Neural cell (in vitro differentiated cells): ENCODE results near the gene CDH6. TPM values are rescaled to one million over a fixed set of nuclear protein-coding genes. Genes with fewer than 3 reads are reported as not detected.

Experiments used
- H2AFZ ChIP-seq: fragments of 200-600, 300-800 bp; sonication (generic), shearing (Covaris generic); 2 replicates; pipeline ENCODE4 v1.6.0; 2014; ENCODE audit warnings: low read depth, mild to moderate bottlenecking, antibody characterized with exemption, low read length, moderate library complexity
- H3F3A ChIP-seq: fragments of 200-600 bp; shearing (Covaris generic); 2 replicates; pipeline ENCODE4 v1.6.1; 2016; ENCODE audit warnings: mild to moderate bottlenecking, moderate library complexity, mixed read lengths, antibody characterized with exemption, low read length; ENCODE audit not compliant: insufficient read depth, poor library complexity, severe bottlenecking
- H3K27ac ChIP-seq: fragments of 200-600, 300-800 bp; sonication (generic), shearing (Covaris generic); 2 replicates; pipeline ENCODE4 v1.5.1; 2014; ENCODE audit warnings: mild to moderate bottlenecking, low read length, moderate library complexity
- H3K27me3 ChIP-seq: fragments of 300-800, 200-600 bp; sonication (generic), shearing (Covaris generic); 2 replicates; pipeline ENCODE4 v1.6.0; 2014; ENCODE audit warnings: mild to moderate bottlenecking, low read depth, low read length, moderate library complexity; ENCODE audit not compliant: insufficient read depth
- H3K36me3 ChIP-seq: fragments of 300-800, 200-600 bp; sonication (generic), shearing (Covaris generic); 2 replicates; pipeline ENCODE4 v1.5.1; 2014; ENCODE audit warnings: mild to moderate bottlenecking, antibody characterized with exemption, low read length, moderate library complexity; ENCODE audit not compliant: insufficient read depth
- H3K4me2 ChIP-seq: fragments of 300-800, 200-600 bp; sonication (generic), shearing (Covaris generic); 2 replicates; pipeline ENCODE4 v1.6.0; 2014; ENCODE audit warnings: mild to moderate bottlenecking, low read length
- H3K4me3 ChIP-seq: fragments of 300-800, 200-600 bp; sonication (generic), shearing (Covaris generic); 2 replicates; pipeline ENCODE4 v1.5.1; 2014; ENCODE audit warnings: mild to moderate bottlenecking, low read length, moderate library complexity
- H3K79me2 ChIP-seq: fragments of 200-600 bp; shearing (Covaris generic); replicated peaks from 2 replicates; pipeline ENCODE4 v1.6.0; 2014; ENCODE audit warnings: mild to moderate bottlenecking, low read length, moderate library complexity; ENCODE audit not compliant: insufficient read depth
- H3K9ac ChIP-seq: fragments of 300-800, 200-600 bp; sonication (generic), shearing (Covaris generic); 2 replicates; pipeline ENCODE4 v1.6.1; 2016; ENCODE audit warnings: mild to moderate bottlenecking, low read length, mixed read lengths
- H3K9me2 ChIP-seq: fragments of 200-600 bp; shearing (Covaris generic); 2 replicates; pipeline ENCODE4 v1.6.1; 2016; ENCODE audit warnings: mild to moderate bottlenecking, low read length, mixed read lengths; ENCODE audit not compliant: insufficient read depth
- H3K9me3 ChIP-seq: fragments of 200-600, 300-800 bp; sonication (generic), shearing (Covaris generic); 2 replicates; pipeline ENCODE4 v1.6.1; 2016; ENCODE audit warnings: mild to moderate bottlenecking, mixed run types, low read length, moderate library complexity, mixed read lengths
- H4K20me1 ChIP-seq: fragments of 200-600 bp; shearing (Covaris generic); 2 replicates; pipeline ENCODE4 v1.6.1; 2016; ENCODE audit warnings: mild to moderate bottlenecking, mixed run types; ENCODE audit not compliant: insufficient read depth
- EP300 ChIP-seq: fragments of 450-650 bp; conservative IDR thresholded peaks from 2 replicates; pipeline ENCODE4 v1.6.1; 2014; ENCODE audit warnings: antibody characterized with exemption, mild to moderate bottlenecking, moderate library complexity; ENCODE audit not compliant: poor library complexity, severe bottlenecking
- EZH2 ChIP-seq: fragments of 200-600, 300-800 bp; shearing (Covaris generic), sonication (generic); IDR thresholded peaks from 2 replicates; pipeline ENCODE4 v1.6.1; 2014; ENCODE audit warnings: antibody characterized with exemption, low read length, borderline replicate concordance, mild to moderate bottlenecking; ENCODE audit not compliant: insufficient read depth, poor library complexity, severe bottlenecking
- MXI1 ChIP-seq: fragments of 450-650 bp; conservative IDR thresholded peaks from 2 replicates; pipeline ENCODE4 v1.6.1; 2014; ENCODE audit warnings: antibody characterized with exemption, mild to moderate bottlenecking; ENCODE audit not compliant: poor library complexity, severe bottlenecking
- POLR2AphosphoS5 ChIP-seq: IDR thresholded peaks from 2 replicates; pipeline ENCODE4 v1.6.1; 2012
- RAD21 ChIP-seq: fragments of 450-650 bp; conservative IDR thresholded peaks from 2 replicates; pipeline ENCODE4 v1.6.1; 2014; ENCODE audit warnings: antibody characterized with exemption, mild to moderate bottlenecking, moderate library complexity
- REST ChIP-seq: IDR thresholded peaks from 2 replicates; pipeline ENCODE4 v1.6.1; 2012; ENCODE audit warnings: borderline replicate concordance
- SMC3 ChIP-seq: fragments of 450-650 bp; conservative IDR thresholded peaks from 2 replicates; pipeline ENCODE4 v1.6.1; 2014; ENCODE audit warnings: antibody characterized with exemption, mild to moderate bottlenecking, moderate library complexity; ENCODE audit not compliant: poor library complexity
- TAF1 ChIP-seq: IDR thresholded peaks from 2 replicates; pipeline ENCODE4 v1.6.1; 2012; ENCODE audit warnings: low read depth
- polyA plus RNA-seq: library from polyadenylated mRNA; depleted of rRNA; stranded (reverse); fragments of >200 nt; gene quantifications from 2 replicates; pipeline ENCODE4 v1.2.3, GENCODE V29; 2014
- TF ChIP-seq, protein P1 (sequence below): fragments of 450-650 bp; IDR thresholded peaks from 2 replicates; pipeline ENCODE4 v1.5.1; 2014; ENCODE audit warnings: antibody characterized with exemption, mild to moderate bottlenecking, moderate library complexity; ENCODE audit not compliant: poor library complexity, severe bottlenecking

The CDH6 gene
- polyA plus RNA-seq, 1 donor from 2014 or later = 2.1 TPM

DNA sequence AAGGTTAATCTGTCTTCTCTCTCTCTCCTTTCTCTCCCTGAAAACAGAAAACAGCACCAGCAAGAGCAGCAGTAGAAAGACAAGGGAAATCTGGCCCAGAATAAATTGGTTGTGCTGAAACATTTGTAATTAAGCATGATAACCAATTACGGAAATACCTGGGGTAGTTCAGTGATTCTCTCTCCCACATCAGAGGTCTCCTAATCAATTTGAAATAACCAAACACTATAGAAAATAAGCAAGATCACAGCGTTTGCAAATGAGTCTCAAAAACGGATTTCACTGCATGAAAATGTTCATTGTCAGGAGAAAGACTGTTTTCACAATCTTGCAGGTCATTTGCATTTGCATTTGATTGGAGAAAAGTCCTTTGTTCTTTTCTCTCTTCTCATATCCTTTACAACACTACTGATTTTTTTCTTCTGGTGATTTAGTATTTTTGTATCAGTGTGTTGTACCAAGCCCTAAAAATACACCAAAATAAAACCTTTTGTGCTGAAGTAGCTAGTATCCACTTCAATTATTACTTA is 36.8 kb upstream of the CDH6 start:
- no peak overlapping the region for H3K9ac ChIP-seq
- H3K4me2 ChIP-seq = no peak overlapping the region
- H3K36me3 ChIP-seq = no peaks in the 10 kb centered on the region
- H3K9me3 ChIP-seq = no peaks in the 10 kb centered on the region
- H3F3A ChIP-seq = no peaks in the 10 kb centered on the region
- TF ChIP-seq SMC3 = no peak
- TF ChIP-seq, protein P1, sequence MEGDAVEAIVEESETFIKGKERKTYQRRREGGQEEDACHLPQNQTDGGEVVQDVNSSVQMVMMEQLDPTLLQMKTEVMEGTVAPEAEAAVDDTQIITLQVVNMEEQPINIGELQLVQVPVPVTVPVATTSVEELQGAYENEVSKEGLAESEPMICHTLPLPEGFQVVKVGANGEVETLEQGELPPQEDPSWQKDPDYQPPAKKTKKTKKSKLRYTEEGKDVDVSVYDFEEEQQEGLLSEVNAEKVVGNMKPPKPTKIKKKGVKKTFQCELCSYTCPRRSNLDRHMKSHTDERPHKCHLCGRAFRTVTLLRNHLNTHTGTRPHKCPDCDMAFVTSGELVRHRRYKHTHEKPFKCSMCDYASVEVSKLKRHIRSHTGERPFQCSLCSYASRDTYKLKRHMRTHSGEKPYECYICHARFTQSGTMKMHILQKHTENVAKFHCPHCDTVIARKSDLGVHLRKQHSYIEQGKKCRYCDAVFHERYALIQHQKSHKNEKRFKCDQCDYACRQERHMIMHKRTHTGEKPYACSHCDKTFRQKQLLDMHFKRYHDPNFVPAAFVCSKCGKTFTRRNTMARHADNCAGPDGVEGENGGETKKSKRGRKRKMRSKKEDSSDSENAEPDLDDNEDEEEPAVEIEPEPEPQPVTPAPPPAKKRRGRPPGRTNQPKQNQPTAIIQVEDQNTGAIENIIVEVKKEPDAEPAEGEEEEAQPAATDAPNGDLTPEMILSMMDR = no peak
- TF ChIP-seq TAF1 = no peak
- no peak for TF ChIP-seq REST
- TF ChIP-seq MXI1 = no peak
- TF ChIP-seq EZH2 = no peak
- no peak for TF ChIP-seq RAD21
- TF ChIP-seq POLR2AphosphoS5 = no peak
- TF ChIP-seq EP300 = no peak
- H3K4me3 ChIP-seq = no peak overlapping the region
- no peaks in the 10 kb centered on the region for H3K27me3 ChIP-seq
- no peaks in the 10 kb centered on the region for H3K9me2 ChIP-seq
- H3K79me2 ChIP-seq = no peaks in the 10 kb centered on the region
- no peak overlapping the region for H3K27ac ChIP-seq
- H2AFZ ChIP-seq = no peak overlapping the region
- H4K20me1 ChIP-seq = no peaks in the 10 kb centered on the region

DNA sequence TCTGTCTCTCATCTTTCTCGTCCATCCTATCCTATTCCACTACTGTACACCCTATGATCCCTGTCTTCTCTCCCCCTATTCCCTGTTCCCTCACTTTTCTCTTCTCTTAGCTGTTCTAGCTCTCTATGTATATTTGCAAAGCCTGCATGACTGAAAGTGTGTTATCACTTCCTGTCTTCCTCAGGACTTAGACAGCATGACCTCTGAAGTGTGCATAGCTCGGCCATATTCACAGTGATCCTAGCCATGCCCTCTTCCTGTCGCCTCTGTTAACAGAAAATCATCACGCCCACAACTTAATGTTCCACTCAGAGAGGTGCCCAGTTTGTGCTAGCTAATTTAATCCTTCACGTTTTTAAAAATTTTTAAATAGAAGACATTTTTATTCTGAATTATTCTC is 35.8 kb upstream of the CDH6 start:
- H3F3A ChIP-seq = no peaks in the 10 kb centered on the region
- no peaks in the 10 kb centered on the region for H3K27me3 ChIP-seq

More for the DNA sequence above, 35.8 kb upstream of the CDH6 start:
- no peaks in the 10 kb centered on the region for H3K79me2 ChIP-seq
- H3K9ac ChIP-seq = no peak overlapping the region
- H2AFZ ChIP-seq = no peak overlapping the region
- H3K27ac ChIP-seq = no peak overlapping the region
- H3K4me2 ChIP-seq = no peak overlapping the region
- H3K36me3 ChIP-seq = no peaks in the 10 kb centered on the region
- no peak for TF ChIP-seq SMC3
- no peak for TF ChIP-seq MXI1
- no peak for TF ChIP-seq EZH2
- TF ChIP-seq, protein P1 = no peak
- no peak for TF ChIP-seq EP300
- TF ChIP-seq TAF1 = no peak
- no peak for TF ChIP-seq RAD21
- no peak for TF ChIP-seq POLR2AphosphoS5
- no peak for TF ChIP-seq REST
- H4K20me1 ChIP-seq = no peaks in the 10 kb centered on the region
- no peaks in the 10 kb centered on the region for H3K9me2 ChIP-seq
- no peak overlapping the region for H3K4me3 ChIP-seq
- no peaks in the 10 kb centered on the region for H3K9me3 ChIP-seq
